PC-3 (cell line): ENCODE data around the gene SCGB1C2. TPM values are rescaled to one million over a fixed set of nuclear protein-coding genes. Genes with fewer than 3 reads are reported as not detected.

Source experiments
- ATAC-seq: fragments of 200-7000 bp; cut with Tn5 transposase; 2 replicates; pipeline ENCODE4 v1.9.1; 2020; ENCODE audit warnings: mild to moderate bottlenecking, moderate library complexity
- BruUV-seq: library from RNA; stranded (reverse); fragments of 400-500 nt; replicated peaks from 2 replicates; lab custom pipeline; 2021; lab: Mats Ljungman, UMichigan
- CTCF ChIA-PET: fragments of 300-600 bp; sonication (Branson Sonifier 250); formaldehyde crosslinking; loops from one replicate; lab custom pipeline; 2022; ENCODE audit warnings: antibody characterized with exemption; lab: Charles Lee
- POLR2A ChIA-PET: fragments of 300-600 bp; sonication (Branson Sonifier 250); formaldehyde crosslinking; loops from one replicate; lab custom pipeline; 2022; ENCODE audit warnings: antibody characterized with exemption; ENCODE audit not compliant: unreplicated experiment; lab: Charles Lee
- DNase-seq: peaks from one replicate; pipeline ENCODE4 v3.0.0-alpha.2; 2015
- H2AFZ ChIP-seq: fragments of 300-600 bp; sonication (generic); 2 replicates; pipeline ENCODE4 v1.6.0; 2016; ENCODE audit warnings: antibody characterized with exemption, low read length
- H3F3A ChIP-seq: fragments of 300-600 bp; sonication (generic); one replicate; pipeline ENCODE4 v1.6.0; 2017; ENCODE audit warnings: antibody characterized with exemption, low read length, control low read depth, mild to moderate bottlenecking; ENCODE audit not compliant: unreplicated experiment
- H3K27ac ChIP-seq: fragments of 300-600 bp; sonication (generic); 2 replicates; pipeline ENCODE4 v1.5.1; 2016; ENCODE audit warnings: mild to moderate bottlenecking, low read length
- H3K27me3 ChIP-seq: fragments of 300-600 bp; sonication (generic); 2 replicates; pipeline ENCODE4 v1.6.1; 2016; ENCODE audit warnings: low read length, mixed read lengths
- H3K36me3 ChIP-seq: fragments of 300-600 bp; sonication (generic); 2 replicates; pipeline ENCODE4 v1.6.1; 2016; ENCODE audit warnings: low read depth, mixed run types, low read length, mixed read lengths
- H3K4me1 ChIP-seq: fragments of 300-600 bp; sonication (generic); 2 replicates; pipeline ENCODE4 v1.5.1; 2016; ENCODE audit warnings: low read length; ENCODE audit not compliant: insufficient read depth
- H3K4me2 ChIP-seq: fragments of 300-600 bp; sonication (generic); 2 replicates; pipeline ENCODE4 v1.6.0; 2016; ENCODE audit warnings: low read length
- H3K4me3 ChIP-seq: fragments of 300-600 bp; sonication (generic); 2 replicates; pipeline ENCODE4 v1.5.1; 2016; ENCODE audit warnings: mild to moderate bottlenecking, low read length, mixed read lengths
- H3K79me2 ChIP-seq: fragments of 300-600 bp; sonication (generic); 2 replicates; pipeline ENCODE4 v1.6.1; 2017; ENCODE audit warnings: low read length, mixed read lengths
- H3K9ac ChIP-seq: fragments of 300-600 bp; sonication (generic); 2 replicates; pipeline ENCODE4 v1.6.0; 2016; ENCODE audit warnings: mild to moderate bottlenecking, low read length
- H3K9me2 ChIP-seq: fragments of 300-600 bp; sonication (generic); replicated peaks from 2 replicates; pipeline ENCODE4 v1.6.1; 2016; ENCODE audit warnings: mixed run types, low read length, mixed read lengths
- H3K9me3 ChIP-seq: fragments of 300-600 bp; sonication (generic); 2 replicates; pipeline ENCODE4 v1.6.1; 2016; ENCODE audit warnings: low read length, mixed read lengths
- H4K20me1 ChIP-seq: fragments of 300-600 bp; sonication (generic); 2 replicates; pipeline ENCODE4 v1.6.1; 2016; ENCODE audit warnings: low read length, mixed read lengths
- EZH2 ChIP-seq: fragments of 300-600 bp; sonication (generic); IDR thresholded peaks from one replicate; pipeline ENCODE4 v1.6.1; 2017; ENCODE audit warnings: antibody characterized with exemption, mild to moderate bottlenecking, low read length; ENCODE audit not compliant: unreplicated experiment
- EZH2phosphoT487 ChIP-seq: fragments of 300-600 bp; sonication (generic); IDR thresholded peaks from 2 replicates; pipeline ENCODE4 v1.6.1; 2018; ENCODE audit warnings: mild to moderate bottlenecking, antibody characterized with exemption, low read length, borderline replicate concordance
- intact Hi-C: fragments of 100-400 bp; cut with micrococcal nuclease; formaldehyde crosslinking; loops from 2 replicates; pipeline ENCODE4 v1.9.0; 2023
- total RNA-seq: library from RNA; depleted of rRNA; stranded (reverse); fragments of >200 nt; gene quantifications from 2 replicates; pipeline ENCODE4 v1.2.3, GENCODE V29; 2014
- TF ChIP-seq, protein P1 (sequence below): fragments of 300-600 bp; sonication (generic); conservative IDR thresholded peaks from 2 replicates; pipeline ENCODE4 v1.5.1; 2017; ENCODE audit warnings: antibody characterized with exemption, low read depth, mild to moderate bottlenecking, low read length

Gene SCGB1C2
- total RNA-seq, 1 experiment from 2014 or later: not detected

DNA sequence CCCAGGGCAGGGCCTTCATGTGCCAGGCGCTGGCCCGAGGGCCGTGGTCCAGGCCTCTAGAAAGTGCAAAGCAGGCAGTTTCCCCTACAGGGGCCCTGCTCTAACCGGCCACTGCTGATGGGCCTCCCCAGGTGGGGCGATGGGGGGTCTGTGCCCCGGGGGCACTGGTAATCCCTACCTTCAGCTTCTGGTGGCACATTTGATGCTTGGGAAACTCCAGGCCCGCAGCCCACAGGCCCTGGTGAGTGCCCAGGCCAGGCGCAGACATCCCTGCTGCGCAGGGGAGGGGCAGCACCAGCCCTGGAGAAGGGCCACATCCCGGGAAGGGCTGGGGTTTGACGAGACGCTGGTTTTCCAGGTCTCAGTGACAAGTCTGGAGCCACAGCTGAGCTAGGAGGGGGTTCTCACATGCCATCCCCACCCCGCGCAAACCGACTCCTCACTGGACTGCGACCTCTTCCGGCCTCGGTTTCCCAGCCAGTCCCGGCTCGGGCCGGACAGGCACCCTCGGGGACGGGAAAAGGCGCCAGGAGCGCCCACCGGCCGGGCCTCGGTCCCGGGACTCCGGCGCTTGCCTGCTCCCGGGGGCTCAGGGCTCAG lies 42.5 kb downstream of the SCGB1C2 start:
- no peaks in the 10 kb centered on the region for H3F3A ChIP-seq
- no peak overlapping the region for H3K4me3 ChIP-seq
- H3K9ac ChIP-seq: no peak overlapping the region
- ChIA-PET POLR2A (no interaction called here), CTCF (no interaction called here)
- H3K79me2 ChIP-seq: no peaks in the 10 kb centered on the region
- BruUV-seq: no TSS peak
- no peaks in the 10 kb centered on the region for H3K36me3 ChIP-seq
- DNase-seq (no peak), ATAC-seq (no peak)
- no peak overlapping the region for H3K27ac ChIP-seq
- H4K20me1 ChIP-seq: no peaks in the 10 kb centered on the region
- H3K9me2 ChIP-seq: no peaks in the 10 kb centered on the region
- H3K4me2 ChIP-seq: no peak overlapping the region
- intact Hi-C loops: no loop called here
- no peaks in the 10 kb centered on the region for H3K4me1 ChIP-seq
- TF ChIP-seq, protein P1, sequence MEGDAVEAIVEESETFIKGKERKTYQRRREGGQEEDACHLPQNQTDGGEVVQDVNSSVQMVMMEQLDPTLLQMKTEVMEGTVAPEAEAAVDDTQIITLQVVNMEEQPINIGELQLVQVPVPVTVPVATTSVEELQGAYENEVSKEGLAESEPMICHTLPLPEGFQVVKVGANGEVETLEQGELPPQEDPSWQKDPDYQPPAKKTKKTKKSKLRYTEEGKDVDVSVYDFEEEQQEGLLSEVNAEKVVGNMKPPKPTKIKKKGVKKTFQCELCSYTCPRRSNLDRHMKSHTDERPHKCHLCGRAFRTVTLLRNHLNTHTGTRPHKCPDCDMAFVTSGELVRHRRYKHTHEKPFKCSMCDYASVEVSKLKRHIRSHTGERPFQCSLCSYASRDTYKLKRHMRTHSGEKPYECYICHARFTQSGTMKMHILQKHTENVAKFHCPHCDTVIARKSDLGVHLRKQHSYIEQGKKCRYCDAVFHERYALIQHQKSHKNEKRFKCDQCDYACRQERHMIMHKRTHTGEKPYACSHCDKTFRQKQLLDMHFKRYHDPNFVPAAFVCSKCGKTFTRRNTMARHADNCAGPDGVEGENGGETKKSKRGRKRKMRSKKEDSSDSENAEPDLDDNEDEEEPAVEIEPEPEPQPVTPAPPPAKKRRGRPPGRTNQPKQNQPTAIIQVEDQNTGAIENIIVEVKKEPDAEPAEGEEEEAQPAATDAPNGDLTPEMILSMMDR: no peak
- TF ChIP-seq EZH2 (no peak), EZH2phosphoT487 (no peak)
- no peaks in the 10 kb centered on the region for H3K9me3 ChIP-seq
- H2AFZ ChIP-seq: no peak overlapping the region
- H3K27me3 ChIP-seq: peaks cover 10% of the 10 kb centered on the region

DNA sequence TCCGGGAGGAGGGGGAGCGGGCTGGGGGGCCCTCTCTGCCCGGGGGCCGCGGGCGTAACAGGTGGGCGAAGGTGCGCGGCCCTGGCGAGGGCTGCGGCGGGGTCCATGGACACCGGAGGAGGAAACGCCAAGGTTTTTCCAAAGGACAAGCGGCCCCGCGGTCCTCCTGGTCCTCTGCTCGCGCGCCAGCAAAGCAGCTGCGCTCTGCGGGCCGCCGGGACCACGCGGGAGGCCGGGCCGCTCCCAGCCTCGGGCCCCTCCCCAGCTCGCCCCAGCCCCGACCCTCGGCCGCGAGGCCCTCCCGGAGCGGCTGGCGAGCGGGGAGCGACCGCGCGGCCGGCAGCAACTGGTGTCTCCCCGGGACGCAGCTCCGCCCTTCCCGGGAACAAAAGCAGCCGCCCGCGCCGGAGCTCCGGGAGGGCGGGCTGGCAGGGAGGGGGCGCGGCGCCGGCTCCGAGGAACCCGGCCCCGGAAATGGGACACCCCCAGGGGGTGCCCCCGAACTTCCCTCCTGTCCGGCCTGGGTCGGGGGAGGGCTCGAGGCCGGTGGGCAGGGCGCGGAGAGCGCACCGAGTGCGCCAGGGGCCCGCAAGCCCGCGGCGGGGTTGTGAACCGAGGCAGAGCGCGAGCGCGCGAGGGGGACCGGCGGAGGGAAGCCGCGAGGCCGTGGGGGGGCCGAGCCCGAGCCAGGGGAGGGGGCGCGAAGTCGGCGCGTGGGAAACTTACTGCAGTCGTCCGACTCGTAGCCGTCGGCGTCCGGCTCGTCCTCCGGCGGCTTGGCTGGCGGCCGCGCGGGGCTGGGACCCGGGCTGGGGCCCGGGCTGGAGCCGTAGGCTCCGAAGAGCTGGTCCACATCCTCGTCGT lies 43.2 kb downstream of the SCGB1C2 start:
- no peaks in the 10 kb centered on the region for H4K20me1 ChIP-seq
- no TSS peak for BruUV-seq
- TF ChIP-seq EZH2 (no peak), EZH2phosphoT487 (no peak)
- TF ChIP-seq, protein P1: no peak
- no peaks in the 10 kb centered on the region for H3K36me3 ChIP-seq
- no peaks in the 10 kb centered on the region for H3F3A ChIP-seq
- ChIA-PET POLR2A (no interaction called here), CTCF (no interaction called here)
- H3K9me2 ChIP-seq: no peaks in the 10 kb centered on the region
- H3K79me2 ChIP-seq: no peaks in the 10 kb centered on the region
- H2AFZ ChIP-seq: no peak overlapping the region
- peak overlapping the region; percentile 26; the same call in 1 of the 2 replicates for H3K4me2 ChIP-seq
- H3K27ac ChIP-seq: no peak overlapping the region
- H3K4me3 ChIP-seq: no peak overlapping the region
- no peak for DNase-seq
- intact Hi-C loops: no loop called here
- no peak overlapping the region for H3K9ac ChIP-seq
- no peaks in the 10 kb centered on the region for H3K4me1 ChIP-seq
- no peaks in the 10 kb centered on the region for H3K9me3 ChIP-seq
- peaks cover 10% of the 10 kb centered on the region for H3K27me3 ChIP-seq
- no peak for ATAC-seq
